MG63 (cell line): Measurements from ENCODE around the gene FOXN3. TPM values are rescaled to one million over a fixed set of nuclear protein-coding genes. Genes with fewer than 3 reads are reported as not detected.

ENCODE experiments used
- DNase-seq: peaks from one replicate; pipeline ENCODE4 v3.0.0-alpha.2; 2020
- H3K27me3 ChIP-seq: fragments of 250-450 bp; sonication (Bioruptor Pico); 2 replicates; pipeline ENCODE4 v1.5.1; 2020; ENCODE audit warnings: mild to moderate bottlenecking, moderate library complexity
- H3K36me3 ChIP-seq: fragments of 250-450 bp; sonication (Bioruptor Pico); 2 replicates; pipeline ENCODE4 v1.5.1; 2020; ENCODE audit warnings: mild to moderate bottlenecking, moderate library complexity
- H3K4me3 ChIP-seq: fragments of 250-450 bp; sonication (Bioruptor Pico); 2 replicates; pipeline ENCODE4 v1.5.1; 2020; ENCODE audit warnings: mild to moderate bottlenecking, moderate library complexity
- H3K9me3 ChIP-seq: fragments of 250-450 bp; sonication (Bioruptor Pico); 2 replicates; pipeline ENCODE4 v1.5.1; 2020; ENCODE audit warnings: mild to moderate bottlenecking, moderate library complexity
- total RNA-seq: library from RNA; depleted of rRNA; stranded (reverse); fragments of >200 nt; shearing (Covaris generic); gene quantifications from 2 replicates; pipeline ENCODE4 v1.2.3, GENCODE V29; 2014; ENCODE audit warnings: low replicate concordance

Gene FOXN3
- total RNA-seq, 1 experiment from 2014 or later = 1.4 TPM

DNA sequence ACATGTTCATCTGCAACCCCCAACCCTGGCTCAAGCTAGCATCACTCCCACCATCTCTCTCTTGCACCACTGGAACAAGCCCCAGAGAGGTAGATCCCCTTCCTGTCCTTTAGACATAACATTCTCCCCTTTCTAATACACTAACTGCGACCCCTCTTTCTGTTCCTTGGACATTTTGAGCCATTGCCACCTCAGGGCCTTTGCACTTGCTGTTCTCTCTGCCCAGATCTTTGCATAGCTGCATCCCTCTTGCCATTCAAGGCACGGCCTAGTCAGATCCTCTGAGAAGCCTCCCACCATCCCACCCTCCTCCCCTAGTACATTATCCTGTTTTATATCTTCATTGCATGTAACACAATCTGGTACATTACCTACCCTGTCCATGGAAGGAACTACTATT lies 16.5 kb downstream of the FOXN3 start:
- H3K4me3 ChIP-seq = no peak overlapping the region
- H3K9me3 ChIP-seq = no peaks in the 10 kb centered on the region
- no peaks in the 10 kb centered on the region for H3K36me3 ChIP-seq
- DNase-seq = no peak
- no peaks in the 10 kb centered on the region for H3K27me3 ChIP-seq

DNA sequence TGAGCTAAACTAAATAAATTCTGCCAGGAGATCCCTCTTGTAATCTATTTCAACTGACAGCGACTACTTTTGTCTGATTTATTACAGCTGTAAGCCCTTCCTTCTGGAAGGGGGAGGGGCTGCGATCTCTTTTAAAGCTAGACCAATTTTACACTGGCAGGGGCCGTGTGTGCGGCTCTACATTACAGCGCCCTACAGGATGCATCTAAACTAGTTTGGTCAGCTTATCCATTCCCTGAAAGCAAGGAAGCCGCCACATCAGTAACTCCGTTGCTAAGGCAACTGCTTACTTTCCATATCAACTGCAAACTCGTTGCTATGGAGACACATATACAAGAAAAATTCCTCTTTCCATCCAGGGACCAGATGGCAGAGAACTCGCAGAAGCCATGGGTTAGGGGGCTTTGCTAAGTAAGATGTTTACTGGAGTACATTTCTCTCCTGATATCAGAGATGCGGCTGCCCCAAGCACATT lies 17.4 kb downstream of the FOXN3 start:
- Histone ChIP-seq H3K4me3 (no peak overlapping the region), H3K36me3 (no peaks in the 10 kb centered on the region), H3K27me3 (no peaks in the 10 kb centered on the region), H3K9me3 (no peaks in the 10 kb centered on the region)
- DNase-seq = no peak

DNA sequence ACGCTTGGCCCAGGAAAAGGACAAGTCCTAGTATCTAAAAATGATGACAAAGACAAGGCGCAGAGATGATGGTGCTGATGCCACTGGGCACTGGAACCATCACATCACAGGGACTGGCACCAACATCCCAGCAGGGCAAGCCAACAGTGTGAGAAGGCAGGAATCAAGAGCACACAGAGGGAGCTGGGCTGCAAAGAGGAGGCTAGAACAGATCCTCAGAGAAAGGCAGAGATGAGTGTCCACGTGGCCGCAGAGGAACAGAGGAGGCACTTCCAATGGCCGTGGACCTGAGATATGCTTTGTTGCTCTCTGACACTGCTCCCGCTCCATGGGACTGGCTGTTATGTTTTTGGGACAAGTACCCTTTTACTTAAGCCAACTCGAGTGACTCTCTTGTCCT lies 17.9 kb downstream of the FOXN3 start:
- Histone ChIP-seq H3K36me3 (no peaks in the 10 kb centered on the region), H3K9me3 (no peaks in the 10 kb centered on the region), H3K27me3 (no peaks in the 10 kb centered on the region), H3K4me3 (no peak overlapping the region)
- DNase-seq = no peak

DNA sequence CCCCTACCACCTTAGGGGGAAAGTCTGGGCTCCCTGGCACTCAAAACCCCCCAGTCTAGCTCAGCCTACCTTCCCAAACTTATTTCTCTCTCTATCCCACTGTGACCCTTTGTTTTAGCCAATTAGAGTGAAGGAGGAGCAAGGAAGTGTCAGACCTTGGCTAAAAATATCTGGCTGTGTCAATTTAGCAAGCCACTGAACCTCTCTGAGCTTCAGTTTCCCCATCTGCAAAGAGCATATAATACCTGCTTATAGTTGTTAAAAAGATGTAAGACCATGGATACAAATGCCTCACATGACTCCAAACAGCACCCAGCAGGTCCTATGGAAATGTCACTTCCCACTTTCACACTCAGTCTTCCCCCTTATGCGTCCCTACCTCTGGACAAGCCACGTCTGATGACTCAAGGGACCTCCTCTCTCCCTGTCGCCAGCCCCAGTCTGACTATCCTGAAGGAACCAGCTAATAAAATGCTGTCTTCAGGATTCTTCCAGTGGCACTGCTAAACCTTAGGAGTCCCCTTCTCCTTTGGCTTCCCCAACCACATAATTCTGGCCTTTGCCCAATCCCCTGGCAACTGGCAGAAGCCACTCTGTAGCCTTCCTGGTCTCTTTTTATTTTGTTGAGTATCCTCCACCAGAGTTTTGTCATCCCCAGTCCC lies 19.3 kb downstream of the FOXN3 start:
- no peak for DNase-seq
- no peaks in the 10 kb centered on the region for H3K9me3 ChIP-seq
- no peak overlapping the region for H3K4me3 ChIP-seq

DNA sequence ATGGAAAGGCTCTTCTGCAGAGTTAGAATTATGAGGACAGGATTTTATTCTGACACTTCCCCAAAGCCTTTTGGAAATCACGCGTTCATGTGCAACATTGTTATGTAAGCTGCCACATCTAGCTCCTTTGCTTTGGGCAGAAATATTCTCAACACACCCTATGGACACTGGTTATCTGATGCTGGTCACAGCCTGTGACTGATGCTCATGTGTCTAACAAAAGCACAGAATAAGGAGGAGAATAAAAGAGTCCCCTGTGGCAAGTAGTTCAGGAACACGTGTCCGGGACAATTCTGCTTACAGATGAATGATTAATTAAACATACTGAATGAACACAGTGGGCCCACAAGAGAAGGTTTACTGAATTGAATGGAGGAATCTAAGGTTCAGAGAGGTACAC lies 22.1 kb downstream of the FOXN3 start:
- DNase-seq = no peak
- Histone ChIP-seq H3K36me3 (no peaks in the 10 kb centered on the region), H3K9me3 (no peaks in the 10 kb centered on the region), H3K4me3 (no peak overlapping the region), H3K27me3 (no peaks in the 10 kb centered on the region)

More for the DNA sequence above, 19.3 kb downstream of the FOXN3 start:
- no peaks in the 10 kb centered on the region for H3K27me3 ChIP-seq
- H3K36me3 ChIP-seq = no peaks in the 10 kb centered on the region

DNA sequence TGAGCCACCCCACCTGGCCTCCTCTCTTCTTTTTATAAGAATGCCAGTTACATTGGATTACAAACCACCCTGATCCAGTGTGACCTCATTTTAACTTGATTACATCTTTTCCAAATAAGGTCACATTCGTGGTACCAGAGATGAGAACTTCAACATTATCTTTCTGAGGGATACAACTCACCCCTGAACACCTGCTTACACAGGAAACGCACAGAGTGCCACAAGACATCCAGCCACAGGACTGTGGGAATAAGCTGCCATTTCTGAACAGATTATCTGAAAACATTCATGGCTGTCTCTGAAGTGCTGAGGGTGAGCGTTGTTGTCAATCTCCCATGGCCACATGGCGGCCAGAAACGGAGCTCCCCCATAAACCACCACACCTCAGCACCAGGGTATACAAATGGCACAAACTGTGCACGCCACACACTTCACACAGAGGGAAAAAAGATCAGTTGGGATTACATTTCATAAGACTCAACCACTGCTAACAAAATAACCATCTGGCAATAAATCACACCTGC lies 23.7 kb downstream of the FOXN3 start:
- no peaks in the 10 kb centered on the region for H3K27me3 ChIP-seq
- DNase-seq = no peak
- H3K9me3 ChIP-seq = no peaks in the 10 kb centered on the region
- H3K4me3 ChIP-seq = no peak overlapping the region
- H3K36me3 ChIP-seq = no peaks in the 10 kb centered on the region

DNA sequence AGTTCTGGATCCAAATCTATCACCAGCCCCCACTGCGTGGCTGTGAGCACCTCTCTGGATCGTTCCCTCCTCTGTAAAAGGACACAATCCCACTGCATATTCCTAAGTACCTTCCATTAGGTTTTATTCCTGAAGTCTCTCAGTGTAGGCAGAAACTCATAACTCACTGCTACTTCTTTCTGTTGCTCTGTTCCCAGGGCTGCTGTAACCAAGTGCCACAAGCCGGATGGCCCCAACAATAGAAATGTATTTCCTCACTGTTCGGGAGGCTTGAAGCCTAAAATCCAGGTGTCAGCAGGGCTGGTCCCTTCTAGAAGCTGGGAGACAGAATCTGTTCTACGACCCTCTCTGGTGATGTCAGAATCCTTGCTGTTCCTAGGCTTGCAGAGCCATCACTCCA lies 24.9 kb downstream of the FOXN3 start:
- H3K27me3 ChIP-seq = no peaks in the 10 kb centered on the region
- H3K9me3 ChIP-seq = no peaks in the 10 kb centered on the region
- H3K36me3 ChIP-seq = no peaks in the 10 kb centered on the region
- no peak for DNase-seq
- H3K4me3 ChIP-seq = no peak overlapping the region

DNA sequence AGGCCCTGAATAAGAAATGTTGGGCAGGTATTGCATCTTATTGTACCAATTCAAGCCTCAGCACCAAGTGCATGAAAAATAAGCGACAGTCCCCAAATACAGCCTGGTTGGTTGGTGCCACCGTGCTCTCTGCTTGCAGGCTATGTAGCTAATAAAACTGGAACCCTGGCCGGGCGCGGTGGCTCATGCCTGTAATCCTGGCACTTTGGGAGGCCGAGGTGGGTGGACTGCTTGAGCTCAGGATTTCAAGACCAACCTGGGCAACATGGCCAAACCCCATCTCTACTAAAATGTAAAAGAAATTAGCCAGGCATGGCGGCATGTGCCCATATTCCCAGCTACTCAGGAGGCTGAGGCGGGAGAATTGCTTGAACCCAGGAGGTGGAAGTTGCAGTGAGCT lies 25.5 kb downstream of the FOXN3 start:
- H3K36me3 ChIP-seq = no peaks in the 10 kb centered on the region
- no peak overlapping the region for H3K4me3 ChIP-seq
- DNase-seq = no peak
- no peaks in the 10 kb centered on the region for H3K27me3 ChIP-seq
- H3K9me3 ChIP-seq = no peaks in the 10 kb centered on the region

DNA sequence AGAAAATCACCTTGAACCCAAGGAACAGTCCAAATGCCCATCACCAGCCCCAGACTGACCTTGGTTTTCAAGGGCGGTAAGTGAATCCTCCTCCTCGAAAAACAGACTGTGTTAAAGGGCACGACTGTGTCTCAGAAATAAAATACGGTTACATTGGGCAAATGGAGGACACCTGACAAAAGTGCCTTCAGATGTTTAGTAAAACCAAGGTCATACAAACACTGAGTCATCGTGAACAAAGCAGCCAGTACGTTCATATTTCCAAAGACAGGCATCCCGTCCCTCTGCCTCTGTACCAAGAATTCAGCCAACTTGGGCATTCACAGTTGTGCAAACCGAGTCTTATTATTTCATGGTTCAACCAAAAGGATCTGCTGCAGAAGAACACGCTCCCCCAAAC lies 25.9 kb downstream of the FOXN3 start:
- no peak overlapping the region for H3K4me3 ChIP-seq
- H3K36me3 ChIP-seq = no peaks in the 10 kb centered on the region
- no peak for DNase-seq
- H3K27me3 ChIP-seq = no peaks in the 10 kb centered on the region
- no peaks in the 10 kb centered on the region for H3K9me3 ChIP-seq

DNA sequence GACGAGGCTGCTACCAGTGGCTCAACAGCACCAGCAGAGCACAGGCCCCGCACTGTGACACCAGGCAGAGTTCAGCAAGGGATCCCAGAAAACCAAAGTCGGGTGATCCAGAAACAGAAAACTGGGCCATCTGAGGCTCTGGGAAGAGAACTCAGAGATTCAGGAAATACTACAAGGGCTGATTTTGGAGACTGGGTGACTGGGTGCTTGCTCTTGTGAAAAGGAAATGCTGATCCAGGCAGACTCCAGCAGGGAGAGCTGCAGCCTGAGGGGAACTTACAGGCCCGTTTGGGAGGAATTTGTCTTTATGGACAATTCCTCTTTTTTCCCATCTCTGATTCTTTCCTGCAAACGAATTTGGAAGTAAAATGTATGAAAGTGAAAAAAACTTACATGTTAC lies 28.2 kb downstream of the FOXN3 start:
- no peaks in the 10 kb centered on the region for H3K36me3 ChIP-seq
- no peaks in the 10 kb centered on the region for H3K9me3 ChIP-seq
- no peak for DNase-seq
- H3K27me3 ChIP-seq = no peaks in the 10 kb centered on the region
- H3K4me3 ChIP-seq = no peak overlapping the region

DNA sequence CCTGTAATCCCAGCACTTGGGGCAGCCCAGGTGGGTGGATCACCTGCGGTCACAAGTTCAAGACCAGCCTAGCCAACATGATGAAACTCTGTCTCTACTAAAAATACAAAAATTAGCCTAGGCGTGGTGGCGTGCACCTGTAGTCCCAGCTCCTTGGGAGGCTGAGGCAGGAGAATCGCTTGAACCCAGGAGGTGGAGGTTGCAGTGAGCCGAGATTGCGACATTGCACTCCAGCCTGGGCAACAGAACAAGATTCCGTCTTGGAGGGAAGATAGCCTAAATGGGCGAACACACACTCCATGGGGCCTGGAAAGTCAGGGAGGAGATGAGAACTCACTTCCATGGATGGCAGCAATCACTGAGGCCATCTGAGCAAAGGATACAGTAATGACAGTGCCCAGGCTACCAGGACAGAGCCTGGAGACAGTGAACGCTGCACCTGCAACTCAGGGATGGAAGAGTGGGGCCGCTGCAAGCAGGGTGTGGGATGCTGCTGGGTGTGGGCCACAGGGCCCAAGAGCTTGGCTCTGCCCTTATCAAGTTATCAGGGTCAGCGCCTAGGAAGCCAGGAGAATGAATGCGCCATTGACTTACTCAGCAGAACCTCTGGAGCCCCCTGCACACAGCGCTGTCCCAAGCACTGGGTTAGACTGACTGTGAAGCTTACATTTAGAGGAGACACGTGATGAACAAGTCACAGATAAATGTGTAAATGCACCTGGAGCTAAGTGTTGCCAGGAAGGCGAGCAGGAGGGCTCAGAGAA lies 28.9 kb downstream of the FOXN3 start:
- Histone ChIP-seq H3K27me3 (no peaks in the 10 kb centered on the region), H3K9me3 (no peaks in the 10 kb centered on the region), H3K4me3 (no peak overlapping the region), H3K36me3 (no peaks in the 10 kb centered on the region)
- DNase-seq = no peak

DNA sequence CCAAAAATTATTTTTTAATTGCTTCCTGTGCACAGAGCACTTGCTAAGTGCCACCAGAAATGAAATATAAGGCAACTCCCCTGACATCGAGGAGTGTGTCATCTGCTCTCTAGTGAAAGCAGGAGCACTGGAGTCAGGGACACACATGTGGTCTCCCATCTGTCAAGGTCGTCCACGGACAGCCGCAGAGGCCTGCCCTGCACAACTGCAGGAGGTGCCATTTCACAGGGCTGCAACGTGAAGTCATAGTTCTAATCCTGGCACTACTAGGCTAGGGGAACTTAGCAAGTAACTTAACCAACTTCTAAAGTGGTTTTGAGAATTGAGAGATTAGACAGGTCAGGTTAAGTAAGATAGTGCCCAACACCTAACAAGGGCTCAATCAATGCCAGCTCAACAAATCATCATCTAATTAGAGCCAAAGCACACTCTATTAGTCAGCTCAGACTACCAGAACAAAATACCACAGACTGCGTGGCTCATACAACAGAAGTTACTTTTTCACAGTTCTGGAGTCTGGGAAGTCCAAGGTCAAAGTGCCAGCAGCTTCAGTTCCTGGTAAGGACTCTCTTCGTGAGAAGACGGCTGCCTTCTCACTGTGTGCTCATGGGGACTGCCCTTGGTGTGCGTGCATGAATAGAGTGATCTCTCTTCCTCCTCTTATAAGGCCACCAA lies 30.7 kb downstream of the FOXN3 start:
- Histone ChIP-seq H3K36me3 (no peaks in the 10 kb centered on the region), H3K9me3 (no peaks in the 10 kb centered on the region), H3K27me3 (no peaks in the 10 kb centered on the region), H3K4me3 (no peak overlapping the region)
- DNase-seq = no peak

DNA sequence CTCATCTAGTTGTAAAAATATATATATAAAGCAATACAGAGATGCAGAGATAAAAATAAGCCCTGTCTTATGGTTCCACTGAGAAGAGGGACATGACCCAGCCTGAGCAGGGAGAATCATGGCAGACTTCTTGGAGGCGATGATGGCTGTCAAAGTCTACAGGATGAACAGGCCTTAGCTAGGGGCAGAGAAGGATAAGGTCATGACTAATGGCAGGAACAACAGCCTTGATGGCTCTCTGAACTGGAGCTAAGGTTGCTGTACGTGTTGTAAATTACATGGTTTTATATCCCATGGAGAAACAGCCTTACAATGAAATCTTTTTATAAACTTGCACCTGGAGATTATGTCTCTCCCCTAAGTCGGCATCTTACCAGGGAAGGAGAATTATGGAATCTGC lies 32.4 kb downstream of the FOXN3 start:
- Histone ChIP-seq H3K9me3 (no peaks in the 10 kb centered on the region), H3K36me3 (no peaks in the 10 kb centered on the region), H3K4me3 (no peak overlapping the region), H3K27me3 (no peaks in the 10 kb centered on the region)
- DNase-seq = no peak

DNA sequence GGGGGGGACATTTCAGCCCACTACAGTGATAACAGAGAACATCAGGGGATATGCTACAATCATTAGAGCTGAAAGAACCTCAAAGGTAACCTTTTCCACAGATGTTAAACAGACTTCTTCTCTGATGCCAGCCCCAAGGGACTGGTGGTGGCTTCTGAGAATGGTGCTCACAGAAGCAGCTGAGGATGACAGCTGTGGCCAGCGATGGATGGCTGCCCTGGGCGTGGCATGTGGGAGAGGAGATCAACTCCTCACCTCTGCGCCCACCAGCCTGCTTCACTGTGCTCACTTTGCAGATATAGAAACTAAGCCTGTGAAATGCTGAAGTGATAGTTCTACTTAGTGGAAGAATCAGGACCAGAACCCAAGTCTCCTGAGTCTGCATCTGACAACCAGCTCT lies 33.0 kb downstream of the FOXN3 start:
- H3K4me3 ChIP-seq = no peak overlapping the region
- no peaks in the 10 kb centered on the region for H3K27me3 ChIP-seq
- no peaks in the 10 kb centered on the region for H3K36me3 ChIP-seq
- no peak for DNase-seq
- H3K9me3 ChIP-seq = no peaks in the 10 kb centered on the region

DNA sequence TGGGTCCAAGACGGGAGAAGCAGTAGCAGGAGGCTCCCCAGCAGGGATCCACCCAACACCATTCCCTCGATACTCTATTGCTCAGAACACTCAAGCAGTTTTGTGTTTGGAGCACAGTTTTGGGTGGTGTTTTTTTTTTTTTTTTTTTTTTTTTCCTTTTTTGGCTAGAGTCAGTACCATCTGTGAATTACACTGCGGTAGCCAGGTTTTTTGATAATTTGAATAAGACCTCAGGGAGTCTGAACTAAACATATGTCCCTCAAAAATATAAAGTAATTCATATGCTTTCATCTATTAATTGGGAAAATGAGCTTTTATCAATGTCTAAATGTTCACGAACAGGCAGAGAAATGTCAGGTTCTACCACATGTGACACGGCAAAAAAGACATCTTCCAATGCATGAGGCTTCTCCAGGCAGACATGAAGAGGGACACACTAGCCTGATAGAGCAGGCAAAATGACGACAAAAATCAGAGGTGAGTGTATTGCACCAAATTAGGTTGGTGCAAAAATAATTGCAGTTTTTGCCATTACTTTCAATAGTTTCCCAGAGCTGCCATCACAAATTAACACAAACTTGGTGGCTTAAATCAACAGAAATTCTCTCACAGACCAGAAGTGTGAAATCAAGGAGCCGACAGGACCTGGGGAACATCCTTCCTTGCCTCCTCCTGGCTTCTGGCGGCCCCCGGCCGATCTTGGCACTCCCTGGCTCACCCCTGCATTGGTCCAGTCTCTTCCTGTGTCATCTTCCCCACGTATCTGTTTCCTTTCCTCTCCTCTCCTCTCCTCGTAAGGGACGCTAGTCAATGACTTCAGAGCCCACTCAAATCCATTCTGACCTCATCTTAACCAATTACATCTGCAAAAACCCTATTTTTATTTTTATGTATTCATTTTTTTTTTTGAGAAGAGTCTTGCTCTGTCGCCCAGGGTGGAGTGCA lies 33.9 kb downstream of the FOXN3 start:
- no peak for DNase-seq
- H3K4me3 ChIP-seq = no peak overlapping the region
- H3K9me3 ChIP-seq = no peaks in the 10 kb centered on the region
- no peaks in the 10 kb centered on the region for H3K27me3 ChIP-seq
- no peaks in the 10 kb centered on the region for H3K36me3 ChIP-seq

DNA sequence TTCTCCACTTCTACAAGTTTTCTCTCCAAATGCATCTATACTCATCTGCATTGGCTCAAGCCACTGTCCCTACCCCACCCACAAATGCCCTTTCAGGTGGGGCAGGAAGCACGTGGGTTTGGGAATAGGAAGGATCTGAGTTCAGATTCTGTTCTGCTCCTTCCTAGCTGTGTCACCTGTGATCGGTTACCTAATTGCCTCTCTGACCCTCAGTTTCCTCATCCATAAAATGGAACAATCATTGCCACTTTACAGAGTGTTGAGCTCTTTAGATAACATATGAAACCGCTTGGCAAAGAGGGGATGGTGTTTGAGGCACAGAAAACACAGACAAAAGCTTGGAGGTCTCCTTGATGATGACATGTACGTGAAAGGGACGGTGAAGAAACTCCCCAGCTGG lies 34.5 kb downstream of the FOXN3 start:
- H3K9me3 ChIP-seq = no peaks in the 10 kb centered on the region
- no peaks in the 10 kb centered on the region for H3K36me3 ChIP-seq
- no peak for DNase-seq
- no peaks in the 10 kb centered on the region for H3K27me3 ChIP-seq
- H3K4me3 ChIP-seq = no peak overlapping the region
